Urothelium cell line (cell line): ENCODE data around the gene TIGD2.

Experiments
- DNase-seq: peaks from one replicate; pipeline ENCODE4 v3.0.0; 2011; ENCODE audit warnings: low spot score, mixed read lengths
- FAIRE-seq: peaks from 2 replicates; lab custom pipeline; 2011; peaks lifted over from hg19 to GRCh38; lab: Jason Lieb, UNC

The TIGD2 gene

DNA sequence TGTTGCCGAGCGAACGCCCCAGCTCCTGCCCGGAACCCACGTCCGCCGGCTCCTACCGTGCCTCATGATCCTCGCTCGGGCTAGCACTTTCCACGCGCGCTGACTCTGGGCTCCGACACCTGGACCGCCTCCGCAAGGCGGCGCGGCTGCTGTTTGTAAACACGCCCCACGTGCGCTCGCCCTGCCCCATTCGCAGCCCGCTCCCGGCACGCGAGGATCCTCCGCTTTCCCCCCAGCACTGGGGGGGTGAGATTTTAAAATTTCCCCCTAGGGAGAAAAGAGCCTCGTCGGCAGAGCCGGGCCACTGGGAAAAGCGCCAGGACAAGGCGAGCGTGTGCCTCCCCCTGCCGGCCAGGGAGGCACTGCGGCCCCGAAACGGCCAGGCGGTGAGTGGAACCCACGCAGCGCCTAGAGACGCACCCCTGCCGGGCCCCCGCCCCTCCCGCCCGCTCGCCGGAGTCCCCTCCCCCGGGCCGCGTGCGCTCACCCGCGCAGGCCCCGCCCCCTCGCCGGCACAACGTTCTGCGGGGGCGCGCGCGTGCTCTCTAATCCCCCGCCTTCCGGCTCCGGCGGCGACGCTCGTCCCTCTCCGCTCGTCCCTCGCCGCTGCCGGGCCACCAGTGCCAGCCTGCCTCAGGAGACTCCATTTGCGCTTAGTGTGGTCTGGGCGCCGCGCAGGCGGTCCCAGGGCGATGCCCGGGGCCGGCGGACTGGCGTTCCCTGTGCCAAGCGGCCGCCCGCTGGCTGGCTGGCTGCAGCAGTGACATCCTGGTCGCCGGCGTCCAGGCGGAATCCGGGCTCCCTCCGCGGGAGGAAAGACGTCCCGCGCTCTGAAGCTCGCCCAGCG lies at the start of gene TIGD2:
TIGD2 (plus strand) TSS at position 548 of the 847 bp plus-strand sequence. CDS start 1,442 bp downstream, outside the sequence.
- DNase-seq: peak; percentile 94
- peak; percentile 9 for FAIRE-seq

DNA sequence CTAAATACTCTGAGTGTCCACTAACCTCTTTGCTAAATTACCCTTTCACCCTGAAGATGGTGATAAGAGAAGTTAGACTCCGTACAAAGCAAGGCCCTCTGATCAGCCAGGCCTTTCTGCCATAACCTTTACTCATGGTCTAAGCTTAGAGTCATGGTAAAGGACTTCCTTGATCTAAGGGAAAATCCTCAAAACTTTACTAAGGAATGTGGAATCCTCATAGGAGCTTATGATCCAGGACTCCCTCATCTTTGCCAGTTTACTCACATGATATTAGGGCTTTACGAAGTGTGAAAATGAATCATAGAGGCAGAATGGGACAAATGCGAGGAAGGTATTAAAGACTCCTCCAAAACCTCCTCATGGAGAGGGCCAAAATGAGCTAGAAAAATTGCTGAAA lies 46.5 kb upstream of the TIGD2 start:
- FAIRE-seq (no peak), DNase-seq (no peak)

DNA sequence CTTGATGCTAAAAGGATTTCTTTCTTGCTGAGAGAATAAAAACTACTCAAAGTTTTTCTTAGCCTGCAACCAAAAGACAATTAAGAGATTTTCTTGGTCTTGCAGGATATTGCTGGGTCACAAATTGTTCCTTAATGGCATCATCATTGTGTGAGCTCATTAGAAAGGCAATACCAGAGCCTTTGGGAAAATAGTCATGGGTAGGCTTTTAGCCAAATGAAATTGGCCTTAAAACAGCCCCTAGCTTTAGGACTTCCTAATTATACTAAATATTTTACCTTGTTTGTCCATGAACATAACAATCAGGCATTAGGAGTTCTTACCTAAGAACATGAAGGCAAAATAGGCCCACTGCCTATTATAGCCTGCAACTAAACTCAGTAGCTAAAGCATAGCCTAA lies 43.9 kb upstream of the TIGD2 start:
- FAIRE-seq: no peak

DNA sequence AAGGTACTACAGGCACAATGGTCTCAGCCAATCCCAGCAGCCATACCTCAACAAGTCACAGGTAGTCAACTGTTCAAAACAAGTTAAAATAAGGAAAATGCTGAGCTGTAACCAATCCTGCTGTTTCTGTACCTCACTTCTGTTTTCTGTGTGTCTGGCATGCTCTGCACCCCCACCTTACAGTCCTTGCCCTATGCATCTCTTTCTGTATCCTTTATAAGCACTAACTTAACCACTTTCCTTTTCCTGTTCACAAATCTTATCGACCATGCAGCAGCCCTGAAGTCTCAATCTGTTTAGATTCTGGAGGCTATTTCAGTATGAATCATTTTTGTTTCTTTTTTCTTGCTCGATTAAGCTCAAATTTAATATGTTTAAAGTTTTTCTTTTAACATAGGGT lies 41.9 kb upstream of the TIGD2 start:
- DNase-seq (no peak), FAIRE-seq (no peak)

More for the DNA sequence above, 43.9 kb upstream of the TIGD2 start:
- DNase-seq: no peak

DNA sequence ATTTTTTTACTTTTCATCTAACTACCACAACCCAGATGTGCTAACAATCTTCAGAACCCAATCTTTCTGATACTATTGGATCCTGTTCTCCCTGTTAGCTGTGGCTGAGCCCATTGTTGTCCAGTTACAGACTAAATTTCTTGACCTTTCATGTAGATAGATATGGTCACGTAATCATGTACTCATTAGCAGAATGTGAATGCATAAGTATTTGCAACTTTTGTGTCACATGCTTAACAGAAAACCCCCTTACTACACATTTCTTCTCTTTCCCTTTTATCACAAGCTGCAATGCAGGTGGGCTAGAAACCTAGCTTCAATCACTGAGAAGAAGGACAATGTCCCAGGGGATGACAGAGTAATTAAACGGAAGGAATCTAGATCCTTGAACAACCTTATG lies 41.3 kb upstream of the TIGD2 start:
- FAIRE-seq: no peak
- no peak for DNase-seq

DNA sequence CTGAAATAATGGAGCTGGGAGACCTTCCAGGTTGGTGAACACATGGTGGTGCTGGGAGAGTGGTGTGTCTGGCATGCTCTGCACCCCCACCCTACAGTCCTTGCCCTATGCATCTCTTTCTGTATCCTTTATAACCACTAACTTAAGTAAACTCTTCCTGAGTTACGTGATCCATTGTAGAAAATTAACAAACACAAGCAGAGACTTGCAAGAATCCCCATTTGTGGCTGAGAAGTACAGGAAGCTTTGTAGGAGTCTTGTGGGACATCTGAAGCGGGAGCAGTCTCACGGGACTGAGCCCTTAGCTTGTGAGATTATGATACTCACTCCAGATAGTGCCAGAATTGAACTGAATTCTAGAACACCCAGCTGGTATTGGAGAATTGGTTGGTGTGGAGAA lies 40.0 kb upstream of the TIGD2 start:
- DNase-seq (no peak), FAIRE-seq (no peak)

DNA sequence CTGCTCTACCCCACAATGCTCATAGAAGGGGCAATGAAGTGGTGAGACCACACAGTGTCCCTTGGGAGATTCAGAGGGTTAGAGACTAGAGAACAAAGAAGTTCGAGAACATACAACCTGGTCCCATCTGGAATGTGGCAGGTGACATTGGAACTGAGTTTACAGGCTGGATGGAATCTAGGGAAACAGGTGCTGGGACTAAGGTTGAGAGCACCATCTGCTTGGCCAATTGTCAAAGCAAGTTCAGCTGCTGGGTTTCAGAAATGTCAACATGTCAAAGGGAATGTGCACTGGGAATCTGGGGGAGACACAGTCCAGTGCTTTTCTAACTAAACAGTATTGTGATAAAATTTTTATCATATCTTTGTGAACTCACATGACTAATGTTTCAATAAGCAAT lies 38.4 kb upstream of the TIGD2 start:
- FAIRE-seq (no peak), DNase-seq (no peak)

DNA sequence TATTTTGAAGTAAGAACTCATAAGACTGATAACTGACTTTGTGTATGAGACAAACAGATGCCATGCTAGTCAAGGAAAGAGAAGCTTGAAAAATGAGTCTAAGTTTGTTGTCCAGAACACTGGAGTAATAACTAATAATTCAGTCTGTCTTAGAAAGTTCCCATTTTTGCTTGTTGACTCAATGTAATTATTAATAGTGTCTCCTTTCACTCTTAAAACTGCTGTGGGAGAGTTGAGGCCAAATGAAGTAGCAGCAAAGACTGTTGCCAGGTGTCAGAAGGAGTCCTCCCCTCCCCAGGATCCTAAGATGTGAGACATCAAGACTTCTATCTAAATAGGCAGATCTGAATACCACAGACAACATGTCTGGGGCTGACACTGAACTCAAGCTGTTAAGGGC lies 33.6 kb upstream of the TIGD2 start:
- no peak for DNase-seq
- FAIRE-seq: no peak

DNA sequence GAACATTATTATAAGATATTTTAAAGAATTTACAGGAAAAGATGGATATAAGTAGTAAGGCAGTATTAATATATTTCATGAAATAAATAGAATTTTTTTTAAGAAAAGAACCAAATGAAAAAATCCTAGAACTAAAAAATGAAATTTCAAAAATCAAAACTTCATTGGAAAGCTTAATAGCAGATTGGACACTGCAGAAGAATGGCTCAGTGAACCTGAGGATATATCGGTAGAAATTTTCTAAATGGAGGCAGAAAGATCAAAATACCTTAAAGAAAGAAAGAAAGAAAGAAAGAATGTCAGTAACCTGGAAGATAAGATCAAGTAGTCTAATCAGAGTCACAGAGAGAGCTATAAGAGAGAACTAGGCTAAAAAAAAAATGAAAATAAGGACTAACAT lies 33.0 kb upstream of the TIGD2 start:
- FAIRE-seq (no peak), DNase-seq (no peak)

DNA sequence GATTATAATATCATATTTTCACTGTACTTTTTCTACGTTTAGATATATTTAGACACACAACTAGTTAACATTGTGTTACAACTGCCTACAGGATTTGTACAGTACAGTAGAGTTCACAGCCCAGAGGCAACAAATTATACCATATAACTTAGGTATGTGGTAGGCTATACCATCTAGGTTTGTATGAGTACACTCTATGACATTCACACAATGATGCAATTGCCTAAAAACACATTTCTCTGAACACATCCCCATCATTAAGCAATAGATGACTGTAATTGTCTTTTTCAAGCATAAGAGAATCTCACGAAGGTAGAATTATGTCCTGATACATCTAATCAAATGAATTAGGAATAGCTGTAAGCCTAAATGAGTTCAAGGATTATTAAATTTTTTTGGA lies 12.3 kb upstream of the TIGD2 start:
- DNase-seq (no peak), FAIRE-seq (no peak)

DNA sequence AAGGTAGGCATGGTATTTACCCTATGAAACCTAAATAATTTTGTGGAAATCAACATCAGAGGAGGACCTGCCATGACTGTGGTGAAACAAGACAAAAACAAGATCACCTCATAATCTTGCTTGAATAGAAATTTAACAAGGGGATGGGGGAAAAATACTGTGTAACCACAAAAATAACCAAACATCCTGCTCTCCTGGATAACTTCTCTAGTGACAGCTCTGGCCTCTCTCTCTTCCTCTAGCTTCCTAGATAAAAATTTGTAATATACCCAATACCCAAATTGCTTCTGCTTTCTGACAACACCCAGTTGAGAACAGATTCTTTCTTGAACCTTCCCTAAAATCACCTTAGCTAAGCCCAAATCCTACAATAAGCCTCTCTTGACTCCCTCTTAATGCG lies 11.9 kb upstream of the TIGD2 start:
- DNase-seq (no peak), FAIRE-seq (no peak)

DNA sequence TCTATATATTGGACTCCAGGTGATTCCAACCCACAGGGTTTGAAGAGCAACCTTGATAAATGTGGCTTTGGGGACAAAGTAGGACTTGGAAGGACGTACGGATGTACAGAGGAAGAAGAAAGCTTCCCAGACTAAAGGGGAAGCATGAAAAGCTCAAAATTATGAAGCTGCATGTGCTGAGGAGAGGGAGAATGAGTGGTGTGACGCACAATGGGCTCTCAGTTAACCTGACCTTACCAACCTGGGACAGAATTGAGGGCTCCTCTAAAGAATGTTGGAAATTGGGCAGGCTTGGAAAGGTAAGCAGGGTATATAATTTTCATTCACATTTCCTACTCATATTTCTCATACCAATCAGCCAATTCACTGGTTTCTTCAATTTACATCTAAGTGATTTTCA lies 10.5 kb upstream of the TIGD2 start:
- DNase-seq (no peak), FAIRE-seq (no peak)

DNA sequence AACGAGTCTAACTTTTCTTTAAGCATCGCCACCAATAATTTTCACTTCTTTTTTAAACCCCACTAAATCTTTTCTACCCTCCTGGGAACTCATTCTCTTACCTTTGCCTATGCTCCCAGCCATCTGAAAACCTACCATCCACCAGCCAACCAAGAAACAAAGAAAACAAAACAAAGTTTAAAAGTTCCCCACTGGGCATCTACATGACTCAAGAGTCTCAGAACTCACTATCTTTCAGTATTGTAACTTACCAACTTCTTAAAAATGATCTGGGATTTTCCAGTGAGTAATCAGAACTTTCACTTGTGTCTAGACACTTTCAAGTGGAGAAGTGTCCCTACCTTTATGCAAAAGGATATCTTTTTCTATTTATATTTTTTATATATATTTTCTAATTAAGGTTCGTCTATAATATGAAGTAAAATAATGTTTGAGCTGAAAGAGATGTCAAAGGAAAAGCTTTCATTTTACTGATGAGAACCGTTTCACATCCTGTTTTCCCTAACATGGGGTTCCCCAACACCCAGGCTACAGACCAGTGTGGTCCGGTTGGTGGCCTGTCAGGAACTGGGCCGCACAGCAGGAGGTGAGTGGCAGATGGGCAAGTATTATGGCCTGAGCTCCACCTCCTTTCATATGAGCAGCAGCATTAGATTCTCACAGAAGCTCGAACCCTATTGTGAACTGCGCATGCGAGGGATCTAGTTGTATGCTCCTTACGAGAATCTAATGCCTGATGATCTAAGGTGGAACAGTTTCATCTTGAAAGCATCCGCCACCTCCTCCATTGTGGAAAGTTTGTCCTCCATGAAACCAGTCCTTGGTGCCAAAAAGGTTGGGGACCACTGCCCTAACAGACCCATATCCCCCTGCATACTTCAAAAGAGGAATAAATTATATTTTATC lies 9.8 kb upstream of the TIGD2 start:
- peak; percentile 72 for FAIRE-seq

DNA sequence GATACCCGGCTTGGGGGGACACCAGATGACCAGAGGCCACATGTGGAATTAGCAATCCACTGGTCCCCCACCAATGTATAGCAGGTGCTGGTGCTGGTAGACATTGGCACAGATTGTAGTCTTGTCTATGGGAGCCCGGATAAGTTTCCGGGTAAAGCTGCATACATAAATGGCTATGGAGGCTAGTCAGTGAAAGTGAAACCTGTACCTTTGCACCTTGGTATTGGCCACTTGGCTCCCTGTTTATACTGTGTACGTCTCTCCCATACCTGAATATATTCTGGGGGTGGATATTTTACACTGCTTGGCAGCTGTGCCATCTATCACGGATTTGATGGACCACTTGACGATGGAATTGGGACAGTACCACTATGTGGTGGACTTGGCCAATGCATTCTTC lies 5.6 kb upstream of the TIGD2 start:
- FAIRE-seq: peak; percentile 81
- DNase-seq: no peak

More for the DNA sequence above, 9.8 kb upstream of the TIGD2 start:
- DNase-seq: no peak

DNA sequence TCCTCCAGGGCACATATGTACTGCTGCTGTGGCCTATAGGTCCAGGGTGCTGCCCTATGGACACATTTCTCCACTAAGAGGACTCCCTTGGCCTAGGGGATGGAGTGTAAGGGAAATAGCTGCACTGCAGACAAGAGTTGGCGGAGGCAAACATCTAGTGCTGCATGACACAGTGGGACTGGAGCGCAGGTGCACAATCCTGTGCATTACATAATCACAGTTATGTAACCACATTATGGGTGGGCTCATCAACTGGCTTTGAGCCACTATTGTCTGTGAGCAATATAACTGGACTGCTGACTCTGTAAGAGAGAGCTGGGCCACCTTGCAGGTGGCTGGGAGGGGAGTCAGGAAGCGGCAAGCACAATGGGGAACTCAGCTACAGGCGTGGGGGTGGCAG lies 3.2 kb upstream of the TIGD2 start:
- DNase-seq: peak; percentile 56
- FAIRE-seq: no peak

DNA sequence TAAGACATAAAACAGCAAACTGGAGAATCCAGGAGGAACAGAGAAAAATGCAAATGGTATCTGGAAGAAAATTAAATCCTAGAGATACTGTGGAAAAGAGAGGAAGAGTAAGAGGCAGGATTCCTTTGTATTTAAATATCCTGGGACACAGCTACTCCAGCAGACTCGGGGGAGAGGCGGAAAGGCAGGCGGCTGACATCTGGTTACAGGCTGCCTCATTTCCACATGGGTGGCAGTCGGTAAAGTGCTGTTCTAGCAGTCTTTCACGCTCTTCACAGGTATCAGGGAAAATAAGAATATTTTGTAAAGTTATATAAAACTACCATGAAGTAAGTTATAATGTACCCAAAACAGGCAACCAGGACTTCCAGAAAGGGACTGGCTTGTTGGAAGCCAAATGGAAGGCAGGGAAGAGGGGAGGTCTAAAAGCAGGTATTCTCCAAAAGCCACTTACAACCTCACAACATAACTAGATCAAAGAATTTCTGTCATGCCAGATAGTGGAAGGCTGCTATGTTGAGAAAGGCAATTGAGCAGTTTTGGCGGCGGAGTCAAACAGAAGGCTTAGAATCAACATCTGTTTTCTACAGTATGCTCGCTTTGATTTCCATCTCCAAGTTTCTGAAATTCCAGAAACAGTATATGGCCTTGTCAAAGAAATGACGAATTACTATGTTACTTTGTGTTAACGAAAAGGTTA lies 1.3 kb upstream of the TIGD2 start:
- FAIRE-seq (no peak), DNase-seq (no peak)

DNA sequence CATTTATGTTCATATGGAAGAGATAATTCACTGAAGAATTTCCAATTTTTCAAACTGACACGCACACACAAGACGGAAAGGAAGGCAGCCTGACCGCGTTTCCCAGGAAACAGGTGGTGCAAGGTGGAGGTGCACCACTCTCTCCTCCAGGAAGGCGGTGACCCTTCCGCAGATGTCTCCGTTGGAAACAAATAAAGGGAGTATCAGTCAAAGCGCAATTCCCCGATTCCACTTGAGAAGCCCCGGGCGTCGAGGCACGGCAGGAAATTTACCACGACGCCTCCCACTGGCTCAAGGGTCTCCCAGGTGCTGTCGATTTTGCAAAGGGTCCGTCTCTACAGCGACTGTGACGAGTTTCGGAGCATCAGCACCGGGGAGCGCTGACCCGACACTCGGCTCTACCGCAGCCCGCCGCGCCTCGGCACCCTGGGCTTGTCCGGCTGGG lies 770 bp upstream of the TIGD2 start:
- FAIRE-seq (no peak), DNase-seq (no peak)

DNA sequence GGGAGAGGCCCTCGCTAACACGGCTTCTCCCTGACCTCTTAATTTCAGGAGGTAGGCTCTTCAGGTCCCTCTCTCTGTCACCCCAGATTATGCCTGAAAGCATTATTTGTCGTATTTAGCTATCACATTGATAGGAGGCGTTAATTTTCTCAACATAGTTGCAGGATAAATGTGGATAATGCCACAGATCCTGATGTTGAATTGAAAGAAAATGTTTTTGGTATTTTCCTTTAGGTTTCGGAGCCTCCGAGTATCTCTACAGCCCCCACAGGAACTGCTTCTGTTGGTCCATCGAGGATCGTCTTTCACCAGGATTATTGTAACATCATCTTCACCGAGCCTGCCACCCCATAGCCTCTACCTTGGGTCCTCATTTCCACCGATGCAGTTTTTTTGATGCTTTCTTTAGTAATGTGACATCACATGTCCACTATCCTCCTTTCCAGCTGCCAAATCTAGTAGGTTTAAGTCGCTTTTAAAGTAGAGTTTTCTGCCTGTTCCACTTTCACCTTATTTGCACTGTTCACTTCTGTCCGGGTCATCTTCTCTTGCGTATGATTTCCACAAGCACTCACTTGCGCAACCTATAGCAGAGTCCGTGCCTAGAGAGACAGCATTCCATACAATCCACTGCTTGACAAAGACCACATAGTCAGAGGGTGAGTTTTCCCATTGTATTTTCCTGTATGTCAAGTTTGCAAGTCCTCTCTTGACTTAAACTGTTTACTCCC lies 665 bp downstream of the TIGD2 start:
- no peak for FAIRE-seq

DNA sequence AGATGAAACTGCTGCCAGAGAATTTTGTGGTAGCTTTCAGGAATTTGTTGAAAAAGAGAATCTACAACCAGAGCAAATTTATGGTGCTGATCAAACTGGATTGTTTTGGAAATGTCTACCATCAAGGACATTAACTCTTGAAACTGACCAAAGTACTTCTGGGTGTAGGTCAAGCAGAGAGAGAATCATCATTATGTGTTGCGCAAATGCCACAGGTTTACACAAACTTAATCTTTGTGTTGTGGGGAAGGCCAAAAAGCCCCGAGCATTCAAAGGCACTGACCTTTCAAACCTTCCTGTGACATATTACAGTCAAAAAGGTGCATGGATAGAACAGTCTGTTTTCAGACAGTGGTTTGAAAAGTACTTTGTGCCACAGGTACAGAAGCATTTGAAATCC lies 2.1 kb downstream of the TIGD2 start:
- DNase-seq (no peak), FAIRE-seq (no peak)

More for the DNA sequence above, 665 bp downstream of the TIGD2 start:
- DNase-seq: peak; percentile 27

DNA sequence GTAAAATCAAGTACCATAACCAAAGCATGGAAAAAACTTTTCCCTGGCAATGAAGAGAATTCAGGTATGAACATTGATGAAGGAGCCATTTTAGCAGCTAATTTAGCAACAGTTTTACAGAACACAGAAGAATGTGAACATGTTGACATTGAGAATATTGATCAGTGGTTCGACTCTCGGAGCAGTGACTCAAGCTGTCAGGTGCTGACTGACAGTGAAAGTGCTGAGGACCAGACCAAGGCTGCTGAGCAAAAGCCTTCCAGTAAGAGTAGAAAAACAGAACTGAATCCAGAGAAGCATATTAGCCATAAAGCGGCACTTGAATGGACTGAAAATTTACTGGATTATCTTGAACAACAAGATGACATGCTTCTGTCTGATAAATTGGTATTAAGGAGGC lies 2.8 kb downstream of the TIGD2 start:
- no peak for FAIRE-seq
- DNase-seq: no peak
